Uterus (tissue), 4 donors: Measurements from ENCODE around the gene ANXA3. TPM values are rescaled to one million over a fixed set of nuclear protein-coding genes. Genes with fewer than 3 reads are reported as not detected.

ENCODE experiments used
- DNase-seq, 2 donors: peaks; one replicate each; pipeline ENCODE4 v3.0.0-alpha.2; 2019 to 2020
- H3K27ac ChIP-seq, 2 donors: fragments of 200-600 bp; sonication (generic); 1 replicate in 1 of 2; 2 replicates in 1 of 2; pipeline ENCODE4 v1.5.1; 2016 to 2018
- H3K27me3 ChIP-seq, 2 donors: fragments of 200-600 bp; sonication (generic); one replicate each; pipeline ENCODE4 v1.5.1; 2018 to 2019; ENCODE audit warnings: control low read depth in 1 of 2
- H3K36me3 ChIP-seq, 2 donors: fragments of 200-600 bp; sonication (generic); one replicate each; pipeline ENCODE4 v1.5.1; 2019; ENCODE audit warnings: control low read depth in 1 of 2
- H3K4me1 ChIP-seq, 2 donors: fragments of 200-600 bp; sonication (generic); one replicate each; pipeline ENCODE4 v1.5.1; 2018 to 2019; ENCODE audit warnings: control low read depth in 1 of 2
- H3K4me3 ChIP-seq, 2 donors: fragments of 200-600 bp; sonication (generic); 1 replicate in 1 of 2; 2 replicates in 1 of 2; pipeline ENCODE4 v1.5.1; 2018 to 2019; ENCODE audit warnings: mild to moderate bottlenecking in 1 of 2
- H3K9me3 ChIP-seq, 2 donors: fragments of 200-600 bp; sonication (generic); one replicate each; pipeline ENCODE4 v1.5.1; 2019; ENCODE audit warnings: control low read depth in 1 of 2
- POLR2A ChIP-seq, 2 donors: fragments of 450-650 bp; IDR thresholded peaks; one replicate each; pipeline ENCODE4 v1.6.1; 2016; ENCODE audit warnings: antibody characterized with exemption in 2 of 2, mild to moderate bottlenecking in 1 of 2, moderate library complexity in 1 of 2
- intact Hi-C: fragments of 100-400 bp; cut with DNase I; formaldehyde crosslinking; loops from one replicate; pipeline ENCODE4 v1.15.1; 2023; ENCODE audit warnings: low total_unique reads
- total RNA-seq, 4 donors: library from RNA; depleted of rRNA in 3 of 4; stranded (reverse); fragments of >200 nt in 3 of 4; gene quantifications; one replicate each; pipeline versions ENCODE4 v1.1.0 to v1.2.4, GENCODE V29; 2014 to 2023
- TF ChIP-seq, protein P1 (sequence below), 4 experiments: fragments of 200-600 bp in 2 of 4; fragments of 450-650 bp in 2 of 4; sonication (generic) in 2 of 4; IDR thresholded peaks; one replicate each; pipeline ENCODE4 v1.5.1; 2016 to 2019; ENCODE audit warnings: antibody characterized with exemption in 4 of 4, mild to moderate bottlenecking in 2 of 4, moderate library complexity in 1 of 4
- donor health status: DM: yes; HTN: yes; CAD: no.

Gene ANXA3
- total RNA-seq, 4 donors from 2014 or later = 13.6 to 243 (median 23.4) TPM

DNA sequence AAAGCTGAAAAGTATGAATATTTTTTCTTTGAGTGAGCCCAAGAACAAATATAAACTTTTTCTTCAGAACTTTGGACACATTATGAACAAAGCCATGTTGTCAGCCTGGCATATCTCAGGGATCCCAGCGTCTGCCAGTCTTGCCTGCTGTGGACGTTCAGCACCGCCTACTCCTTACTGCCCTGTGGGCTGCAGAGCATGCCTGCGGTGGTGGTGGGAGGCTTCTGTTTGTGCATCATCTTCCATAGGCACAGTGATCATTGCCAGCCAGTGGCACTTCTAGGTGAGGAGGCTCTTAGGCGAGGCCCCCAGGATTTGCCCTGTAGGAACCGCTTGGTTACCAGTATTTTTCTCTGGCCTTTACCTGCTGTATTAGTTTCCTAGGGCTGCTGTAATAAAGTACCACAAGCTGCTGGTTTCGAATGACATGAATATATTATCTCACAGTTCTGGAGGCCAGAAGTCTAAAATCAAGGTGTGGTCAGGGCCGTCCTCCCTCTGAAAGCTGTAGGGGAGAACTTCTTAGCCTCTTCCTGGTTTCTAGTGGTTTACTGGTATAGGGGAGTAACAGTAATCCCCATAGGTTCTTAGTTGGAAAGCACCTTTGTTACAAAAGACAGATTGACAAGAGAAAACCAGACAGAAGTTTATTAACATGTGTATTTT is 15.4 kb downstream of the ANXA3 start:
- no peaks in the 10 kb centered on the region for H3K4me1 ChIP-seq
- no peak for DNase-seq
- H3K27ac ChIP-seq = no peak overlapping the region
- TF ChIP-seq, protein P1, sequence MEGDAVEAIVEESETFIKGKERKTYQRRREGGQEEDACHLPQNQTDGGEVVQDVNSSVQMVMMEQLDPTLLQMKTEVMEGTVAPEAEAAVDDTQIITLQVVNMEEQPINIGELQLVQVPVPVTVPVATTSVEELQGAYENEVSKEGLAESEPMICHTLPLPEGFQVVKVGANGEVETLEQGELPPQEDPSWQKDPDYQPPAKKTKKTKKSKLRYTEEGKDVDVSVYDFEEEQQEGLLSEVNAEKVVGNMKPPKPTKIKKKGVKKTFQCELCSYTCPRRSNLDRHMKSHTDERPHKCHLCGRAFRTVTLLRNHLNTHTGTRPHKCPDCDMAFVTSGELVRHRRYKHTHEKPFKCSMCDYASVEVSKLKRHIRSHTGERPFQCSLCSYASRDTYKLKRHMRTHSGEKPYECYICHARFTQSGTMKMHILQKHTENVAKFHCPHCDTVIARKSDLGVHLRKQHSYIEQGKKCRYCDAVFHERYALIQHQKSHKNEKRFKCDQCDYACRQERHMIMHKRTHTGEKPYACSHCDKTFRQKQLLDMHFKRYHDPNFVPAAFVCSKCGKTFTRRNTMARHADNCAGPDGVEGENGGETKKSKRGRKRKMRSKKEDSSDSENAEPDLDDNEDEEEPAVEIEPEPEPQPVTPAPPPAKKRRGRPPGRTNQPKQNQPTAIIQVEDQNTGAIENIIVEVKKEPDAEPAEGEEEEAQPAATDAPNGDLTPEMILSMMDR (IDR thresholded peaks at IDR 0.05) = no peak
- TF ChIP-seq POLR2A (IDR thresholded peaks at IDR 0.05) = no peak
- no peak overlapping the region for H3K4me3 ChIP-seq
- H3K27me3 ChIP-seq = no peaks in the 10 kb centered on the region
- intact Hi-C loops = no loop called here
- H3K9me3 ChIP-seq = no peaks in the 10 kb centered on the region
- no peaks in the 10 kb centered on the region for H3K36me3 ChIP-seq

DNA sequence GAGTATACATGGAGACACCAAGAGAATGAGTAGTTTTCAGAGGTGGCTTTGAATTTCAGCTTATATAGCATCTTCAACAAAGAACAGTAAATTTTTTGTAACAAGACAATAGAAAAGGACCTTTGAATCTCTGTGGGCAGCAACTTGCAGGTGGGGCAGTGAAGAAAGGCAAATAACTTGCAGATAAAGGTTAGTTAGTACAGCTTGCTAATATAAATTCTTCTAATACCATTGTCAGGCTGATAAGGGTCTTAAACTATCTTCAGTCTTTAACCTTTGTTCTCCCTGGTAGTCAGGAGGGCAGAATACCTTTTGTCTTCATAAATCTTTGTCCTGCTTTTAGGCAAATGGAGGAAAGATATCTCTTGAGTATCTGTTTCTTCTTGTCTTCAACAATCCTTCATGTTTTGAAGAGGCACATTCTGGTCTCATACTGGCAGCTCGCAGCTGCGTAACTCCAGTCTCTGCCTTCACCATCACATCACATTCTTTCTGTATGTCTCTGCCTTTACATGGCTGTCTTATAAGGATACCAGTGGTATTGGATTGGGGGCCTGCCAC is 16.0 kb downstream of the ANXA3 start:
- no peaks in the 10 kb centered on the region for H3K4me1 ChIP-seq
- H3K4me3 ChIP-seq = no peak overlapping the region
- no peaks in the 10 kb centered on the region for H3K27me3 ChIP-seq
- no peak for DNase-seq
- H3K27ac ChIP-seq = no peak overlapping the region
- TF ChIP-seq, protein P1 (IDR thresholded peaks at IDR 0.05) = no peak
- no peak for TF ChIP-seq POLR2A (IDR thresholded peaks at IDR 0.05)
- H3K36me3 ChIP-seq = no peaks in the 10 kb centered on the region
- intact Hi-C loops = no loop called here
- no peaks in the 10 kb centered on the region for H3K9me3 ChIP-seq

DNA sequence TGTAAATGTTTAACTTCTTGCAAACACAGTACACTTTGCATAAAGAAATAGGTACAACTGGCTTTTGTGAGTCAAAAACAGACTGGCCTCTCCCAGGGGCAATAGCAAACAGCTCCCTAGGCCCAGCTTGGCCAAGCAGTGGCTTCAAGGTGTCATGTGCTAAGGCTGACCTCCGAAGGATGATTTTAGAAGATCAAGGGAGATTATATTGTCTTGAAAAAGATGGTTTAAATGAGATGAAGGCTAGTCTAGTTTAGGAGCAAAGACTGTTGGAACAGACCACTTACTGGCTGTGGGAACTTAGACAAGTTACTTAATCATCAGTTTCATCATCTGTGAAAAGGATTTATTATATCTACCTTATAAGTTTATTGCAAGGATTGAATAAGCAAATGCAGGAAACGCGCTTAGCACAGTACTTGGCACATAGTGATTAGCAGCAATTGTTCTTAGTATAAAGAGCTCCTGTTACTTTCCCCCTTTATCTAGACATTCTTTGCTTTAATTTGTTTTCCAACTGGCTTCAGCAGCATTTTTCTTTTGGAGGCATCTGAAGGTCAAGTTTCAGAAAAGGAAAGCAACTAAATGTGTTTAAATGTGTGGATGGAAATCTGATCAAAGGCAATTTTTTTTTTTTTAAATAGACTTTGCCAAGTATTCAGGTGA is 17.2 kb downstream of the ANXA3 start:
- Histone ChIP-seq H3K36me3 (no peaks in the 10 kb centered on the region), H3K27me3 (no peaks in the 10 kb centered on the region), H3K9me3 (no peaks in the 10 kb centered on the region), H3K4me3 (no peak overlapping the region), H3K4me1 (no peaks in the 10 kb centered on the region), H3K27ac (peak overlapping the region; percentile 10 to 50)
- TF ChIP-seq, protein P1 (IDR thresholded peaks at IDR 0.05) = no peak
- no peak for TF ChIP-seq POLR2A (IDR thresholded peaks at IDR 0.05)
- DNase-seq = no peak
- intact Hi-C loops = no loop called here

DNA sequence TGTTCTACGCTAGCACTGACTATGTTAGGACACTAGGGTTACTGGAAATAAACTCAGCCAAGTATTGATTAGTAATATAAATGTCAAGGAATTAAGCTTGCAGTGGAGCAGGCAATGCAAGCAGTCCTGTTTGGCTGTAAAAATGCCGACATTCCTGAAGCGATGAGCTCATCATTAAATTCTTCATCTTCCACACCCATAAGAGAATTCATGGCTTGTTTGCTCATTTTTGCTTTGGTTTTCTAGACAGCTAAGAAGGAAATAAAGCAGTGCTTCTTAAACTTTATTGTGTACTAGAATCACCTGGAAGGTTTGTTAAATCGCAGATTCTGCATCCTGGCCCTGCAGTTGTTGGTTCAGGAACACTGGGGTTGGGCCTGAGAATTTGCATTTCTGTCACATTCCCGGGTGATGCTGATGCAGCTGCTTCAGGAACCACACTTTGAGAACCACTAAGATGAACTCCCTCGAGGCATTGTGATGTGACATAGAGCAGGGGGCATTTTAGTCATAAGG is 17.8 kb downstream of the ANXA3 start:
- Histone ChIP-seq H3K27me3 (no peaks in the 10 kb centered on the region), H3K4me3 (no peak overlapping the region), H3K9me3 (no peaks in the 10 kb centered on the region), H3K4me1 (no peaks in the 10 kb centered on the region), H3K36me3 (no peaks in the 10 kb centered on the region), H3K27ac (peak overlapping the region; percentile 10 to 50)
- TF ChIP-seq POLR2A (IDR thresholded peaks at IDR 0.05) = no peak
- TF ChIP-seq, protein P1 (IDR thresholded peaks at IDR 0.05) = no peak
- no peak for DNase-seq
- intact Hi-C loops = no loop called here

DNA sequence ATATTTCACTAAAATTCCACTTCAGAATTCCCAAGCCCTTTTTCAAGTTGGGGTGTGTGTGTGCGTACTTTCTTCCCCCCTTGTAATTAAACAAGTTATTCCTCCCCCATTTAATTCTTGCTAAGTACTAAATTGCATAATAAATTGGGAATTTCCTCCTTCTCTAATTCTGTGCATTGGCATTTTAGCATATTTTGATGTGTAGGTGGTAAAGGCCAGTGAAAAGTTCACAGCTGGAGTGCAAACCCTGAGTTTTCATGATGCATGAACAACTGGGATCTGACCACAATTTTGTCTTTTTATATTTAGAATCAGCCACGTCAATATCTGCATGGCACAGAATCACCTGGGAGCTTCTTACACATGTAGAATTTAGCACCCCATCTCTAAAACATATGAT is 18.5 kb downstream of the ANXA3 start:
- intact Hi-C loops = no loop called here
- Histone ChIP-seq H3K27ac (no peak overlapping the region), H3K36me3 (no peaks in the 10 kb centered on the region), H3K9me3 (no peaks in the 10 kb centered on the region), H3K4me3 (no peak overlapping the region), H3K4me1 (no peaks in the 10 kb centered on the region), H3K27me3 (no peaks in the 10 kb centered on the region)
- TF ChIP-seq, protein P1 (IDR thresholded peaks at IDR 0.05) = no peak
- no peak for TF ChIP-seq POLR2A (IDR thresholded peaks at IDR 0.05)
- DNase-seq = no peak
